Breast epithelium (tissue), 3 donors: ENCODE measurements around the gene POLD4.

Experiments used
- CTCF ChIP-seq, 3 donors: fragments of 450-650 bp; IDR thresholded peaks; one replicate each; pipeline ENCODE4 v1.5.1; 2016 to 2017; ENCODE audit warnings: antibody characterized with exemption in 3 of 3, mild to moderate bottlenecking in 3 of 3, moderate library complexity in 3 of 3
- POLR2A ChIP-seq: fragments of 450-650 bp; IDR thresholded peaks from one replicate; pipeline ENCODE4 v1.6.1; 2016; ENCODE audit warnings: antibody characterized with exemption, mild to moderate bottlenecking, moderate library complexity
- POLR2AphosphoS5 ChIP-seq, 3 donors: sonication (generic); formaldehyde crosslinking; IDR thresholded peaks; one replicate each; pipeline ENCODE4 v1.6.1; 2017; ENCODE audit warnings: antibody characterized with exemption in 3 of 3

DNA sequence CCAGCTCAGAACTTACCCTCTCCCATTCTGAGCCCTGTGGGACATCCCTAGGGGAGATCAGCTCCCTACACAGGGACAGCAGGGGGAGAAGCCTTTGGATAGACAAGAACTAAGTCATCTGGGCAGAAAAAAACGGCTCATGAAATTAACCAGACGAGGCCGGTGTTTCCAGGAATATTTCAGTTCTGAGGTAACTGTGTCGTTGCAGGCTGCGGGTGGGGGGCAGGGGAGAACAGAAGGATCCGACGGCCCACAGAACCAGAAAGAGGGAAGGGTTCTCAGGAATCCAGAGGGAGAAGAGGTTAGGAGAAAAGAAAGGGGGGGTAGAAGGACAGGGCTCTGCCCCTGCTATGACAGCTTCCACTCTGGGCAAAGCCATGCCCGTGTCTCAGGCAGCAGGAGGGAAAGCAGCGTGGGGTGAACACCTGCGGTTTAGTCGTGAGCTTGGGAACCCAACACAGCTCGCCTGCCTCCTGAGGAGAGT is 16.5 kb upstream of the POLD4 start:
- TF ChIP-seq CTCF (IDR thresholded peaks at IDR 0.05) (no peak), POLR2A (no peak), POLR2AphosphoS5 (IDR thresholded peaks at IDR 0.05) (no peak)
